HG02623 (cell line): ENCODE results near the gene C3orf22.
"Not testable (repeated sequence)": the region's sequence is repeated elsewhere in the genome, so short reads cannot be mapped to it uniquely, and the experiment has no call there.

Experiments used
- ATAC-seq: cut with Tn5 transposase; IDR thresholded peaks from one replicate; pipeline ENCODE4 v1.9.1; 2021; ENCODE audit warnings: moderate library complexity; ENCODE audit not compliant: unreplicated experiment

Gene C3orf22

GRCh38 chr3:126544596-126545281 lies 14.0 kb downstream of the C3orf22 start:
- ATAC-seq = no peak

- no peak for ATAC-seq
These were observed 15.2 kb downstream of the C3orf22 start for GRCh38 chr3:126543457-126544061.

GRCh38 chr3:126542340-126543241 lies 16.1 kb downstream of the C3orf22 start:
- ATAC-seq = no peak

- ATAC-seq = no peak
These were observed 16.9 kb downstream of the C3orf22 start for GRCh38 chr3:126541628-126542339.

GRCh38 chr3:126540951-126541627 lies 17.6 kb downstream of the C3orf22 start:
- ATAC-seq = no peak

GRCh38 chr3:126540342-126540849 lies 18.3 kb downstream of the C3orf22 start:
- ATAC-seq = no peak

GRCh38 chr3:126539558-126540250 lies 19.0 kb downstream of the C3orf22 start:
- no peak for ATAC-seq

GRCh38 chr3:126538966-126539365 lies 19.8 kb downstream of the C3orf22 start:
- ATAC-seq = no peak

- no peak for ATAC-seq
These were observed 20.4 kb downstream of the C3orf22 start for GRCh38 chr3:126538316-126538715.

- ATAC-seq = no peak
These were observed 20.9 kb downstream of the C3orf22 start for GRCh38 chr3:126537730-126538281.

GRCh38 chr3:126537116-126537729 lies 21.5 kb downstream of the C3orf22 start:
- ATAC-seq = no peak

- no peak for ATAC-seq
These were observed 22.6 kb downstream of the C3orf22 start for GRCh38 chr3:126536126-126536525.

- ATAC-seq = no peak
These were observed 23.1 kb downstream of the C3orf22 start for GRCh38 chr3:126535636-126536035.

- not testable (repeated sequence) for ATAC-seq
These were observed 24.0 kb downstream of the C3orf22 start for GRCh38 chr3:126534716-126535115.

- no peak for ATAC-seq
These were observed 25.2 kb downstream of the C3orf22 start for GRCh38 chr3:126533506-126533905.

- ATAC-seq = no peak
These were observed 27.7 kb downstream of the C3orf22 start for GRCh38 chr3:126531051-126531330.

GRCh38 chr3:126530171-126531050 lies 28.3 kb downstream of the C3orf22 start:
- ATAC-seq = no peak

- no peak for ATAC-seq
These were observed 29.1 kb downstream of the C3orf22 start for GRCh38 chr3:126529585-126530170.
